ENCODE data around the gene OR10D3. TPM values are rescaled to one million over a fixed set of nuclear protein-coding genes. Genes with fewer than 3 reads are reported as not detected.

Gene OR10D3
- not detected in 2 replicates for total RNA-seq

GRCh38 chr11:124183068-124183467 lies at the start of gene OR10D3:
TSS of gene OR10D3 (plus strand) at chr11:124183345. CDS start at chr11:124185270, 1,925 bp downstream.

Other genes starting within 250 kb of the OR10D3 start
- not detected in 2 replicates for gene OR4D5, start 243.7 kb upstream of the OR10D3 start, total RNA-seq
- not detected in 2 replicates for gene OR6T1, start 239.5 kb upstream of the OR10D3 start, total RNA-seq
- not detected in 2 replicates for gene OR10S1, start 205.6 kb upstream of the OR10D3 start, total RNA-seq
- not detected in 2 replicates for gene OR10G6, start 188.2 kb upstream of the OR10D3 start, total RNA-seq
- 0.09 TPM in 1 of 2 replicates, not detected in the other for gene OR10G4, start 170.3 kb upstream of the OR10D3 start, total RNA-seq
- gene OR10G9, start 160.3 kb upstream of the OR10D3 start, total RNA-seq = not detected in 2 replicates
- not detected in 2 replicates for gene OR10G8, start 156.5 kb upstream of the OR10D3 start, total RNA-seq
- gene OR10G7, start 142.0 kb upstream of the OR10D3 start, total RNA-seq = not detected in 2 replicates
- 6.1 and 8.3 TPM in 2 replicates for gene VWA5A, start 67.9 kb upstream of the OR10D3 start, total RNA-seq
- not detected in 2 replicates for gene OR8G1, start 57.8 kb downstream of the OR10D3 start, total RNA-seq
- not detected in 2 replicates for gene OR8G5, start 73.0 kb downstream of the OR10D3 start, total RNA-seq
- gene OR8D1, start 130.6 kb downstream of the OR10D3 start, total RNA-seq = not detected in 2 replicates
- not detected in 2 replicates for gene OR8D2, start 136.9 kb downstream of the OR10D3 start, total RNA-seq
- gene OR8B2, start 201.2 kb downstream of the OR10D3 start, total RNA-seq = not detected in 2 replicates
- gene OR8B3, start 215.7 kb downstream of the OR10D3 start, total RNA-seq = not detected in 2 replicates
- gene OR8B4, start 241.5 kb downstream of the OR10D3 start, total RNA-seq = not detected in 2 replicates